ENCODE results near the gene NOVA1. TPM values are rescaled to one million over a fixed set of nuclear protein-coding genes. Genes with fewer than 3 reads are reported as not detected.

The NOVA1 gene
- total and polyA plus RNA-seq, 2 of the 4 experiments (the other 2 are of a cell fraction) = 0.90 to 3.0 TPM

DNA sequence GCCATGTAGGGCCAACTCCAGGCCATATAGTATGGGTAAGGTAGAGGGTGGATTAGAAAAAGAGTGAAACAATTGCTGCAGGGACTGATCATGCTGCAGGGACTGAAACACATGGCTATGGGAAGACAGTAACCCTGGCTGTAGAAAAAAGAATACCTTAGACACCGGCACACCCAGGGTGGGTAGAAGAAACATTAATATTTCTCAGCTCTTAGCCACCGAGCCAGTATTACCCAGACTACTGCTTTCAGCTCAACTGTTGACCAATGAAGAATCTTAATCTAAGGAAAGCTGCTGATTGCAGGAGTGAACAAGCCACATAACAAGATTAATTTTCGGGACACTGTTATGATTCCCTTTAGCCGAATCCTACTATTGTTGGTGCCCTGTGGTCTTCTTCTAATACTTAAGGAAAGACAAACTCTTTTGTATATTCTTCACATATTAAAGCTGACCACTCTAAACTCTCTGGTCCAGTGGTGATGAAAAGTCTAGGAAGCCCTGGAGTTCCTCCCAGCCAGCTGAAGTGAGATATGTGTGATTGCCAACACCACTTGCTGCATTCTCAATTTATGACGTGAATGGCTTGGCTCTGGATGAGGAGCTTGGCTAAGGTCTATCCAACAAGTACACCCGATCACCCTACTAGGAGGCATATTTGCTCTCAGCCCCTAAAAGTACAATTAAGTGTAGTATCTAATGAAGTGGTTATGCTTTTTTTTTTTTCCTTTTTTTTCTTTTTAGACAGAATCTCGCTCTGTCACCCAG lies 69.2 kb downstream of the NOVA1 start:
- DNase-seq = peak; percentile 15
- no TSS peak for BruUV-seq (replicated peaks)
- no peak for ATAC-seq (ENCODE audit: low read depth)

More for the DNA sequence above, 69.2 kb downstream of the NOVA1 start:
- Histone ChIP-seq H3K9me3 (ENCODE audit: control insufficient read depth, insufficient read depth, low read length) (no peaks in the 10 kb centered on the region), H2AK9ac (replicated peaks; ENCODE audit: low read depth, low read length, poor library complexity) (no peak overlapping the region), H2AFZ (replicated peaks; ENCODE audit: low read length, poor library complexity) (no peak overlapping the region), H3K14ac (replicated peaks; ENCODE audit: low read depth, low read length) (no peak overlapping the region), H3K4ac (ENCODE audit: low read depth, low read length) (no peak overlapping the region), H2BK15ac (ENCODE audit: low read depth, low read length) (no peak overlapping the region), H4K20me1 (ENCODE audit: insufficient read depth, low read length) (no peaks in the 10 kb centered on the region), H3K18ac (ENCODE audit: low read depth, low read length) (no peak overlapping the region), H4K91ac (ENCODE audit: insufficient read depth, low read depth, low read length) (no peak overlapping the region), H4K5ac (ENCODE audit: low read depth, low read length) (no peak overlapping the region), H3K27ac (ENCODE audit: insufficient read depth, low read length) (no peak overlapping the region), H3K9ac (ENCODE audit: low read depth, low read length) (no peak overlapping the region), H3K4me1 (ENCODE audit: control insufficient read depth, insufficient read depth, low read length) (0 out of 2 replicates have a peak, but pooled peaks cover 2% of the 10 kb centered on the region), H2BK120ac (ENCODE audit: low read depth, low read length) (no peak overlapping the region), H4K8ac (ENCODE audit: low read depth in 2 of 2, low read length in 2 of 2) (no peak overlapping the region), H2BK20ac (ENCODE audit: low read depth, low read length) (no peak overlapping the region), H3K4me3 (ENCODE audit: insufficient read depth, low read depth, low read length) (no peak overlapping the region), H3K79me1 (ENCODE audit: low read depth in 1 of 2, low read length in 2 of 2) (no peaks in the 10 kb centered on the region), H3K27me3 (ENCODE audit: control insufficient read depth, insufficient read depth, low read length) (no peaks in the 10 kb centered on the region), H3K4me2 (ENCODE audit: low read depth, low read length) (no peak overlapping the region), H2BK5ac (ENCODE audit: low read depth, low read length, poor library complexity, severe bottlenecking) (no peak overlapping the region), H3K56ac (ENCODE audit: extremely low read depth, insufficient read depth, low read length) (no peak overlapping the region), H2AK5ac (ENCODE audit: low read depth, low read length) (no peak overlapping the region), H3K36me3 (ENCODE audit: control insufficient read depth, insufficient read depth, low read length) (no peaks in the 10 kb centered on the region), H3K9me1 (ENCODE audit: insufficient read depth, low read length) (no peaks in the 10 kb centered on the region), H3K23ac (ENCODE audit: low read depth, low read length) (no peak overlapping the region)
- ChIA-PET POLR2A (ENCODE audit: unreplicated experiment) (no interaction called here), CTCF (no interaction called here)
- dilution Hi-C loops (cut with HindIII; ENCODE audit: low sequenced_read_pairs, unreplicated experiment) = no loop called here
- no CpG with 5 or more reads among the region's 7 CpGs for WGBS, 2 experiments (ENCODE audit: extremely low coverage in 2 of 2, insufficient read length in 1 of 2)
- TF ChIP-seq MXI1 (IDR thresholded peaks at IDR 0.05; ENCODE audit: borderline replicate concordance, low read depth, low read length) = no peak
- no peak for TF ChIP-seq MAFK (IDR thresholded peaks at IDR 0.05; ENCODE audit: low read depth, low read length)
- no peak for TF ChIP-seq SMC3 (IDR thresholded peaks at IDR 0.05; ENCODE audit: low read depth, low read length)
- no peak for TF ChIP-seq RFX5 (IDR thresholded peaks at IDR 0.05; ENCODE audit: low read depth, low read length)
- in situ Hi-C loops (cut with MboI; ENCODE audit: low sequenced_read_pairs) = no loop called here
- intact Hi-C loops (cut with micrococcal nuclease) = loop anchor here (10.0 kb wide), 1 partner anchor 244 kb away; no protein-coding TSS in a partner anchor
